ENCODE data around the gene SRXN1.

DNA sequence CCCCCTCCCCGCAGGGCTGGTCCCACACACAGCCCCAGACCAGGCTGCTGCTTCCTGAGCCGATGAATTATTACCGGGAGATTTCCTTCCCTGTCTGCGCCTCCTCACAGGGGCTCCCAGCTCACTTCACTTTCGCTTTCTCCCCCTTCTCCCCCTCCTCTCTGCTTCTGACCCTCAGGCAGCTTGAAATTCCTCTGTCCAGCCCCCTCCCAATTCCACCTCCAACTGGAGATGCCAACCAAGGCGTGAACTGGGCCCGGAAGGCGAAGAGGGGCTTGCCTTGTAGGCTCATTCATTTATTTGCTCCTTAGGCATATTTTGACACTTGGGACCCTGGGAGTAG is 41.2 kb downstream of the SRXN1 start:
- TF ChIP-seq CTCF (conservative IDR thresholded peaks at IDR 0.05 in 1 of 2, IDR thresholded peaks at IDR 0.05 in 1 of 2; ENCODE audit: low read depth in 1 of 2, low read length in 2 of 2) (no peak), EZH2 (IDR thresholded peaks at IDR 0.05; ENCODE audit: low read length, missing control alignments) (no peak)
